Activated naive CD8-positive, alpha-beta T cell treated with anti-CD3 and anti-CD28 coated beads, Interleukin-2, amount 10 ng/mL, durations not matched to agents 7 days and 5 days (primary cell): Measurements from ENCODE around the gene HRAS. TPM values are rescaled to one million over a fixed set of nuclear protein-coding genes. Genes with fewer than 3 reads are reported as not detected.
"Not testable (repeated sequence)": the region's sequence is repeated elsewhere in the genome, so short reads cannot be mapped to it uniquely, and the experiment has no call there.

Experiments used
- ATAC-seq: fragments of 150-1000 bp; cut with Tn5 transposase; one replicate; pipeline ENCODE4 v1.10.0; 2021; ENCODE audit warnings: low read depth, moderate library complexity
- POLR2A ChIA-PET: fragments of 350-600 bp; sonication (Branson Sonifier 250); formaldehyde crosslinking; loops from one replicate; lab custom pipeline; 2021; ENCODE audit warnings: antibody characterized with exemption; lab: Charles Lee
- DNase-seq: peaks from one replicate; pipeline ENCODE4 v3.0.0; 2021
- H3K27ac Mint-ChIP-seq: one replicate; pipeline ENCODE4 v1.8.0; 2022; ENCODE audit warnings: mild to moderate bottlenecking, mixed read lengths
- H3K27me3 Mint-ChIP-seq: one replicate; pipeline ENCODE4 v1.8.0; 2022; ENCODE audit warnings: mild to moderate bottlenecking, moderate library complexity, mixed read lengths
- H3K36me3 Mint-ChIP-seq: one replicate; pipeline ENCODE4 v1.8.0; 2021; ENCODE audit warnings: mild to moderate bottlenecking, mixed read lengths
- H3K4me1 Mint-ChIP-seq: one replicate; pipeline ENCODE4 v1.8.0; 2021; ENCODE audit warnings: mixed read lengths
- H3K4me3 Mint-ChIP-seq: one replicate; pipeline ENCODE4 v1.8.0; 2022; ENCODE audit warnings: mild to moderate bottlenecking, moderate library complexity, mixed read lengths
- H3K9me3 Mint-ChIP-seq: one replicate; pipeline ENCODE4 v1.8.0; 2021; ENCODE audit warnings: mixed read lengths
- total RNA-seq, 2 experiments: library from RNA; stranded (reverse); gene quantifications; one replicate each; pipeline ENCODE4 v1.2.3, GENCODE V29; 2021

HRAS gene
- total RNA-seq, 2 experiments from 2014 or later, result 47.6 to 49.9 TPM

- H3K4me3 Mint-ChIP-seq, ATAC-seq, POLR2A ChIA-PET, H3K9me3 Mint-ChIP-seq, H3K27me3 Mint-ChIP-seq, DNase-seq, H3K4me1 Mint-ChIP-seq, H3K27ac Mint-ChIP-seq: not testable (repeated sequence)
- H3K36me3 Mint-ChIP-seq, result peaks cover 14% of the 10 kb centered on the region
Observed at GRCh38 chr11:516918-517685, 18.3 kb downstream of the HRAS start.

GRCh38 chr11:516400-516799 lies 19.0 kb downstream of the HRAS start:
- no peak for DNase-seq
- Mint-ChIP-seq H3K36me3 (peaks cover 16% of the 10 kb centered on the region), H3K4me3 (no peak overlapping the region), H3K27me3 (no peaks in the 10 kb centered on the region), H3K4me1 (peaks cover 4% of the 10 kb centered on the region), H3K9me3 (peaks cover 1% of the 10 kb centered on the region), H3K27ac (no peak overlapping the region)
- ATAC-seq, result no peak
- POLR2A ChIA-PET, result no interaction called here

GRCh38 chr11:515131-515530 lies 20.2 kb downstream of the HRAS start:
- H3K27me3 Mint-ChIP-seq, result no peaks in the 10 kb centered on the region
- no peak overlapping the region for H3K27ac Mint-ChIP-seq
- POLR2A ChIA-PET, result no interaction called here
- H3K36me3 Mint-ChIP-seq, result peaks cover 16% of the 10 kb centered on the region
- H3K4me3 Mint-ChIP-seq, result no peak overlapping the region
- peaks cover 4% of the 10 kb centered on the region for H3K4me1 Mint-ChIP-seq
- peaks cover 1% of the 10 kb centered on the region for H3K9me3 Mint-ChIP-seq
- no peak for DNase-seq
- no peak for ATAC-seq

- peaks cover 19% of the 10 kb centered on the region for H3K36me3 Mint-ChIP-seq
- POLR2A ChIA-PET, result interaction anchor here (1.8 kb wide), 1 partner anchor 66 kb away, joined by 6 read pairs; no protein-coding TSS in a partner anchor
Observed at GRCh38 chr11:514606-515005, 20.8 kb downstream of the HRAS start.

GRCh38 chr11:512761-513595 lies 22.4 kb downstream of the HRAS start:
- Mint-ChIP-seq H3K4me3 (no peak overlapping the region), H3K4me1 (no peaks in the 10 kb centered on the region), H3K9me3 (peaks cover 1% of the 10 kb centered on the region)

More at GRCh38 chr11:514606-515005, 20.8 kb downstream of the HRAS start:
- Mint-ChIP-seq H3K27ac (no peak overlapping the region), H3K9me3 (peaks cover 1% of the 10 kb centered on the region), H3K4me1 (peaks cover 4% of the 10 kb centered on the region), H3K27me3 (no peaks in the 10 kb centered on the region), H3K4me3 (no peak overlapping the region)
- ATAC-seq (no peak), DNase-seq (no peak)

GRCh38 chr11:508956-509355 lies 26.4 kb downstream of the HRAS start:
- Mint-ChIP-seq H3K27ac (no peak overlapping the region), H3K4me3 (peak overlapping the region; percentile 19), H3K9me3 (no peaks in the 10 kb centered on the region), H3K36me3 (peaks cover 5% of the 10 kb centered on the region), H3K4me1 (peaks cover 16% of the 10 kb centered on the region), H3K27me3 (no peaks in the 10 kb centered on the region)
- DNase-seq, result no peak
- ATAC-seq, result no peak
- POLR2A ChIA-PET, result interaction anchor here (0.9 to 1.2 kb wide), 2 partner anchors 10 to 241 kb away, joined by 3 to 4 read pairs; no protein-coding TSS in a partner anchor

More at GRCh38 chr11:512761-513595, 22.4 kb downstream of the HRAS start:
- DNase-seq, result no peak
- no peaks in the 10 kb centered on the region for H3K27me3 Mint-ChIP-seq
- POLR2A ChIA-PET, result interaction anchor here (1.5 to 1.8 kb wide), 2 partner anchors 23 to 64 kb away, joined by 3 to 6 read pairs; no protein-coding TSS in a partner anchor
- no peak overlapping the region for H3K27ac Mint-ChIP-seq
- no peak for ATAC-seq
- peaks cover 19% of the 10 kb centered on the region for H3K36me3 Mint-ChIP-seq

GRCh38 chr11:507727-508515 lies 27.5 kb downstream of the HRAS start:
- Mint-ChIP-seq H3K27ac (peak overlapping the region; percentile 73), H3K27me3 (no peaks in the 10 kb centered on the region), H3K9me3 (no peaks in the 10 kb centered on the region), H3K4me1 (peaks cover 18% of the 10 kb centered on the region), H3K4me3 (peak overlapping the region; percentile 90), H3K36me3 (peaks cover 5% of the 10 kb centered on the region)
- DNase-seq (no peak), ATAC-seq (no peak)
- POLR2A ChIA-PET, result interaction anchor here (1.2 to 1.6 kb wide), 2 partner anchors 58 to 240 kb away, joined by 4 to 13 read pairs; partner anchors contain the start of gene PTDSS2

GRCh38 chr11:506995-507726 lies 28.2 kb downstream of the HRAS start, which contains the start of gene RNH1:
RNH1 (minus strand) TSS chr11:507242; CDS start chr11:502162, 5,080 bp downstream.
- peak; percentile 70 for ATAC-seq
- Mint-ChIP-seq H3K27ac (peak within 1 kb of the TSS; percentile 99), H3K4me3 (peak within 1 kb of the TSS; percentile 90), H3K27me3 (no peaks in the 10 kb centered on the region), H3K9me3 (no peaks in the 10 kb centered on the region), H3K4me1 (peaks cover 18% of the 10 kb centered on the region), H3K36me3 (peaks cover 5% of the 10 kb centered on the region)
- peak; percentile 100 for DNase-seq
- POLR2A ChIA-PET, result interaction anchor here (0.7 to 1.7 kb wide), 15 partner anchors 28 to 302 kb away, joined by 3 to 13 read pairs (median 6); partner anchors contain the start of genes BET1L, PHRF1, PTDSS2 and RIC8A

- ATAC-seq, result peak; percentile 83
- POLR2A ChIA-PET, result interaction anchor here (0.7 to 1.7 kb wide), 15 partner anchors 28 to 303 kb away, joined by 3 to 13 read pairs (median 6); partner anchors contain the start of genes BET1L, PHRF1, PTDSS2 and RIC8A
- peak overlapping the region; percentile 99 for H3K27ac Mint-ChIP-seq
- peaks cover 3% of the 10 kb centered on the region for H3K36me3 Mint-ChIP-seq
- peaks cover 18% of the 10 kb centered on the region for H3K4me1 Mint-ChIP-seq
- peak; percentile 98 for DNase-seq
- no peaks in the 10 kb centered on the region for H3K27me3 Mint-ChIP-seq
- no peaks in the 10 kb centered on the region for H3K9me3 Mint-ChIP-seq
- peak overlapping the region; percentile 90 for H3K4me3 Mint-ChIP-seq
Observed at GRCh38 chr11:506238-506994, 29.0 kb downstream of the HRAS start.

GRCh38 chr11:504994-505344 lies 30.4 kb downstream of the HRAS start:
- peaks cover 3% of the 10 kb centered on the region for H3K36me3 Mint-ChIP-seq
- peak overlapping the region; percentile 90 for H3K4me3 Mint-ChIP-seq
- H3K27ac Mint-ChIP-seq, result peak overlapping the region; percentile 71
- DNase-seq (no peak), ATAC-seq (no peak)
- H3K4me1 Mint-ChIP-seq, result peaks cover 18% of the 10 kb centered on the region
- H3K9me3 Mint-ChIP-seq, result no peaks in the 10 kb centered on the region
- POLR2A ChIA-PET, result interaction anchor here (1.3 kb wide), 1 partner anchor 48 kb away, joined by 3 read pairs; no protein-coding TSS in a partner anchor
- no peaks in the 10 kb centered on the region for H3K27me3 Mint-ChIP-seq
